ENCODE data around the gene RAPGEF4. TPM values are rescaled to one million over a fixed set of nuclear protein-coding genes. Genes with fewer than 3 reads are reported as not detected.

RAPGEF4 gene
- total and polyA plus RNA-seq, 2 of the 13 experiments (the other 11 are each of a cell fraction or from before 2014, with no cell fraction given), result 0.78 to 0.91 TPM

DNA sequence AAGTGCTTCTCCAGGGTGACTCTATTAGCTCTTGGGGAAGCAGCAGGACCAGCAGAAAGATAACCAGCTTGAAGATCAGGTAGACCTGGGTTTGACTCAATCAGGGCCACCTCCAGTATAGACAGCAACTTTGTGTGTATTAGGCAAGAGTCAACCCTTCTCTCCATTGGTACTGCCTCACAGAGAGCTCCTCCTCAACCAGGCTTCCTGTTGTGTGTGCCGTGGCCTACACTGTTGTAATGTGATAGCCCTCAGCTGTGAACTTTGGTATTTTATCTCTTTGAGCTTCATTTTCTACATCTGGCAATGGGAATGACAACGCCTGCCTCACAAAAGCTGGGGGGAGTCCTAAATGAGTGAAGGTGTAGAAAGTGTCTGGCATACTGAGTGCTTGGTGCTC, 323.0 kb downstream of the RAPGEF4 start (continued):
- TF ChIP-seq ZNF510 (CRISPR knock-in tag; IDR thresholded peaks at IDR 0.05; ENCODE audit: low read depth), result no peak
- TF ChIP-seq, protein P1, sequence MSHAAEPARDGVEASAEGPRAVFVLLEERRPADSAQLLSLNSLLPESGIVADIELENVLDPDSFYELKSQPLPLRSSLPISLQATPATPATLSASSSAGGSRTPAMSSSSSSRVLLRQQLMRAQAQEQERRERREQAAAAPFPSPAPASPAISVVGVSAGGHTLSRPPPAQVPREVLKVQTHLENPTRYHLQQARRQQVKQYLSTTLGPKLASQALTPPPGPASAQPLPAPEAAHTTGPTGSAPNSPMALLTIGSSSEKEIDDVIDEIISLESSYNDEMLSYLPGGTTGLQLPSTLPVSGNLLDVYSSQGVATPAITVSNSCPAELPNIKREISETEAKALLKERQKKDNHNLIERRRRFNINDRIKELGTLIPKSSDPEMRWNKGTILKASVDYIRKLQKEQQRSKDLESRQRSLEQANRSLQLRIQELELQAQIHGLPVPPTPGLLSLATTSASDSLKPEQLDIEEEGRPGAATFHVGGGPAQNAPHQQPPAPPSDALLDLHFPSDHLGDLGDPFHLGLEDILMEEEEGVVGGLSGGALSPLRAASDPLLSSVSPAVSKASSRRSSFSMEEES (CRISPR knock-in tag; IDR thresholded peaks at IDR 0.05), result no peak
- no peak for TF ChIP-seq ZNF891 (CRISPR knock-in tag; IDR thresholded peaks at IDR 0.05)
- no peak for TF ChIP-seq RARG (CRISPR knock-in tag; IDR thresholded peaks at IDR 0.05; ENCODE audit: low read depth)
- no peak for TF ChIP-seq TCF12 (IDR thresholded peaks at IDR 0.05)
- TF ChIP-seq TCF12 (CRISPR knock-in tag; IDR thresholded peaks at IDR 0.05), result no peak
- TF ChIP-seq ZNF124 (CRISPR knock-in tag; IDR thresholded peaks at IDR 0.05), result no peak
- no peak for TF ChIP-seq TGIF2 (CRISPR knock-in tag; IDR thresholded peaks at IDR 0.05)
- no peak for TF ChIP-seq RELA (CRISPR knock-in tag; IDR thresholded peaks at IDR 0.05)
- no peak for TF ChIP-seq ZNF549 (CRISPR knock-in tag; IDR thresholded peaks at IDR 0.05)
- peak; percentile 47 for TF ChIP-seq SAP130 (CRISPR knock-in tag; IDR thresholded peaks at IDR 0.05; ENCODE audit: low read depth)
- no peak for TF ChIP-seq ETV6 (CRISPR knock-in tag; conservative IDR thresholded peaks at IDR 0.05)
- no peak for TF ChIP-seq ZNF782 (CRISPR knock-in tag; IDR thresholded peaks at IDR 0.05; ENCODE audit: borderline replicate concordance)
- TF ChIP-seq HOXA3 (CRISPR knock-in tag; IDR thresholded peaks at IDR 0.05), result no peak
- TF ChIP-seq KLF9 (CRISPR knock-in tag; IDR thresholded peaks at IDR 0.05; ENCODE audit: low read depth), result no peak
- no peak for TF ChIP-seq ZFP82 (CRISPR knock-in tag; IDR thresholded peaks at IDR 0.05; ENCODE audit: borderline replicate concordance)
- TF ChIP-seq MTF2 (CRISPR knock-in tag; IDR thresholded peaks at IDR 0.05; ENCODE audit: borderline replicate concordance), result no peak
- TF ChIP-seq, protein P2, sequence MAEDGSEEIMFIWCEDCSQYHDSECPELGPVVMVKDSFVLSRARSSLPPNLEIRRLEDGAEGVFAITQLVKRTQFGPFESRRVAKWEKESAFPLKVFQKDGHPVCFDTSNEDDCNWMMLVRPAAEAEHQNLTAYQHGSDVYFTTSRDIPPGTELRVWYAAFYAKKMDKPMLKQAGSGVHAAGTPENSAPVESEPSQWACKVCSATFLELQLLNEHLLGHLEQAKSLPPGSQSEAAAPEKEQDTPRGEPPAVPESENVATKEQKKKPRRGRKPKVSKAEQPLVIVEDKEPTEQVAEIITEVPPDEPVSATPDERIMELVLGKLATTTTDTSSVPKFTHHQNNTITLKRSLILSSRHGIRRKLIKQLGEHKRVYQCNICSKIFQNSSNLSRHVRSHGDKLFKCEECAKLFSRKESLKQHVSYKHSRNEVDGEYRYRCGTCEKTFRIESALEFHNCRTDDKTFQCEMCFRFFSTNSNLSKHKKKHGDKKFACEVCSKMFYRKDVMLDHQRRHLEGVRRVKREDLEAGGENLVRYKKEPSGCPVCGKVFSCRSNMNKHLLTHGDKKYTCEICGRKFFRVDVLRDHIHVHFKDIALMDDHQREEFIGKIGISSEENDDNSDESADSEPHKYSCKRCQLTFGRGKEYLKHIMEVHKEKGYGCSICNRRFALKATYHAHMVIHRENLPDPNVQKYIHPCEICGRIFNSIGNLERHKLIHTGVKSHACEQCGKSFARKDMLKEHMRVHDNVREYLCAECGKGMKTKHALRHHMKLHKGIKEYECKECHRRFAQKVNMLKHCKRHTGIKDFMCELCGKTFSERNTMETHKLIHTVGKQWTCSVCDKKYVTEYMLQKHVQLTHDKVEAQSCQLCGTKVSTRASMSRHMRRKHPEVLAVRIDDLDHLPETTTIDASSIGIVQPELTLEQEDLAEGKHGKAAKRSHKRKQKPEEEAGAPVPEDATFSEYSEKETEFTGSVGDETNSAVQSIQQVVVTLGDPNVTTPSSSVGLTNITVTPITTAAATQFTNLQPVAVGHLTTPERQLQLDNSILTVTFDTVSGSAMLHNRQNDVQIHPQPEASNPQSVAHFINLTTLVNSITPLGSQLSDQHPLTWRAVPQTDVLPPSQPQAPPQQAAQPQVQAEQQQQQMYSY (CRISPR knock-in tag; IDR thresholded peaks at IDR 0.05), result no peak
- TF ChIP-seq KDM4B (CRISPR knock-in tag; IDR thresholded peaks at IDR 0.05), result no peak
- no peak for TF ChIP-seq GTF2F1 (IDR thresholded peaks at IDR 0.05; ENCODE audit: low read length)
- TF ChIP-seq, protein P3, sequence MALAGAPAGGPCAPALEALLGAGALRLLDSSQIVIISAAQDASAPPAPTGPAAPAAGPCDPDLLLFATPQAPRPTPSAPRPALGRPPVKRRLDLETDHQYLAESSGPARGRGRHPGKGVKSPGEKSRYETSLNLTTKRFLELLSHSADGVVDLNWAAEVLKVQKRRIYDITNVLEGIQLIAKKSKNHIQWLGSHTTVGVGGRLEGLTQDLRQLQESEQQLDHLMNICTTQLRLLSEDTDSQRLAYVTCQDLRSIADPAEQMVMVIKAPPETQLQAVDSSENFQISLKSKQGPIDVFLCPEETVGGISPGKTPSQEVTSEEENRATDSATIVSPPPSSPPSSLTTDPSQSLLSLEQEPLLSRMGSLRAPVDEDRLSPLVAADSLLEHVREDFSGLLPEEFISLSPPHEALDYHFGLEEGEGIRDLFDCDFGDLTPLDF (CRISPR knock-in tag; IDR thresholded peaks at IDR 0.05), result no peak
- TF ChIP-seq ZNF354B (CRISPR knock-in tag; IDR thresholded peaks at IDR 0.05), result no peak
- TF ChIP-seq ARID2 (CRISPR knock-in tag; IDR thresholded peaks at IDR 0.05; ENCODE audit: borderline replicate concordance), result no peak
- TF ChIP-seq, protein P4, sequence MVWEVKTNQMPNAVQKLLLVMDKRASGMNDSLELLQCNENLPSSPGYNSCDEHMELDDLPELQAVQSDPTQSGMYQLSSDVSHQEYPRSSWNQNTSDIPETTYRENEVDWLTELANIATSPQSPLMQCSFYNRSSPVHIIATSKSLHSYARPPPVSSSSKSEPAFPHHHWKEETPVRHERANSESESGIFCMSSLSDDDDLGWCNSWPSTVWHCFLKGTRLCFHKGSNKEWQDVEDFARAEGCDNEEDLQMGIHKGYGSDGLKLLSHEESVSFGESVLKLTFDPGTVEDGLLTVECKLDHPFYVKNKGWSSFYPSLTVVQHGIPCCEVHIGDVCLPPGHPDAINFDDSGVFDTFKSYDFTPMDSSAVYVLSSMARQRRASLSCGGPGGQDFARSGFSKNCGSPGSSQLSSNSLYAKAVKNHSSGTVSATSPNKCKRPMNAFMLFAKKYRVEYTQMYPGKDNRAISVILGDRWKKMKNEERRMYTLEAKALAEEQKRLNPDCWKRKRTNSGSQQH (CRISPR knock-in tag; IDR thresholded peaks at IDR 0.05; ENCODE audit: low read depth), result no peak
- TF ChIP-seq ZNF816 (CRISPR knock-in tag; IDR thresholded peaks at IDR 0.05; ENCODE audit: borderline replicate concordance), result no peak
- no peak for TF ChIP-seq NFIC (IDR thresholded peaks at IDR 0.05; ENCODE audit: low read length)
- no peak for TF ChIP-seq REPIN1 (CRISPR knock-in tag; IDR thresholded peaks at IDR 0.05; ENCODE audit: borderline replicate concordance, low read depth)
- no peak for TF ChIP-seq ZKSCAN5 (CRISPR knock-in tag; IDR thresholded peaks at IDR 0.05)

Data from HepG2 (cell line).